ENCODE data around the gene TTLL6. TPM values are rescaled to one million over a fixed set of nuclear protein-coding genes. Genes with fewer than 3 reads are reported as not detected.
"Not testable (repeated sequence)": the region's sequence is repeated elsewhere in the genome, so short reads cannot be mapped to it uniquely, and the experiment has no call there.

TTLL6 gene
- total and polyA plus RNA-seq, 4 donors: 0.22 to 0.61 (median 0.31) TPM

- H3K27ac ChIP-seq (ENCODE audit: low read depth, low read length): peak overlapping the region; percentile 59
These were observed 24.4 kb upstream of the TTLL6 start for GRCh38 chr17:48841395-48841831.

GRCh38 chr17:48840441-48840840, 23.4 kb upstream of the TTLL6 start:
- no peak overlapping the region for H3K4me3 ChIP-seq (ENCODE audit: low read depth, low read length)
- WGBS (ENCODE audit: insufficient coverage): 79% methylated on average over 1 of the region's 3 CpGs
- DNase-seq (ENCODE audit: low read depth in 4 of 6, low spot score in 6 of 6): no peak
- H3K27me3 ChIP-seq (ENCODE audit: control insufficient read depth, insufficient read depth, low read length): no peaks in the 10 kb centered on the region
- H3K27ac ChIP-seq (ENCODE audit: low read depth, low read length): no peak overlapping the region
- H3K4me1 ChIP-seq (ENCODE audit: control insufficient read depth, insufficient read depth, low read length): no peaks in the 10 kb centered on the region
- no peaks in the 10 kb centered on the region for H3K9me3 ChIP-seq (ENCODE audit: control insufficient read depth, insufficient read depth, low read length)
- peaks cover 19% of the 10 kb centered on the region for H3K36me3 ChIP-seq (ENCODE audit: control insufficient read depth, insufficient read depth, low read length)

More at GRCh38 chr17:48841395-48841831, 24.4 kb upstream of the TTLL6 start:
- no CpG with 5 or more reads among the region's 3 CpGs for WGBS (ENCODE audit: insufficient coverage)
- no peaks in the 10 kb centered on the region for H3K4me1 ChIP-seq (ENCODE audit: control insufficient read depth, insufficient read depth, low read length)
- peaks cover 21% of the 10 kb centered on the region for H3K36me3 ChIP-seq (ENCODE audit: control insufficient read depth, insufficient read depth, low read length)
- DNase-seq (ENCODE audit: low read depth in 4 of 6, low spot score in 6 of 6): peak in 1 of 6 donors; percentile 43
- H3K9me3 ChIP-seq (ENCODE audit: control insufficient read depth, insufficient read depth, low read length): no peaks in the 10 kb centered on the region
- no peaks in the 10 kb centered on the region for H3K27me3 ChIP-seq (ENCODE audit: control insufficient read depth, insufficient read depth, low read length)
- H3K4me3 ChIP-seq (ENCODE audit: low read depth, low read length): no peak overlapping the region

- H3K9me3 ChIP-seq (ENCODE audit: control insufficient read depth, insufficient read depth, low read length); H3K27me3 ChIP-seq (ENCODE audit: control insufficient read depth, insufficient read depth, low read length); DNase-seq (ENCODE audit: low read depth in 4 of 6, low spot score in 6 of 6); H3K36me3 ChIP-seq (ENCODE audit: control insufficient read depth, insufficient read depth, low read length); H3K27ac ChIP-seq (ENCODE audit: low read depth, low read length); H3K4me1 ChIP-seq (ENCODE audit: control insufficient read depth, insufficient read depth, low read length); H3K4me3 ChIP-seq (ENCODE audit: low read depth, low read length): not testable (repeated sequence)
- 100% methylated on average over 3 of the region's 4 CpGs for WGBS (ENCODE audit: insufficient coverage)
These were observed 20.4 kb upstream of the TTLL6 start for GRCh38 chr17:48837458-48837857.

GRCh38 chr17:48835971-48836370, 18.9 kb upstream of the TTLL6 start:
- no CpG with 5 or more reads among the region's 2 CpGs for WGBS (ENCODE audit: insufficient coverage)
- H3K27me3 ChIP-seq (ENCODE audit: control insufficient read depth, insufficient read depth, low read length): no peaks in the 10 kb centered on the region
- peaks cover 4% of the 10 kb centered on the region for H3K4me1 ChIP-seq (ENCODE audit: control insufficient read depth, insufficient read depth, low read length)
- DNase-seq (ENCODE audit: low read depth in 4 of 6, low spot score in 6 of 6): no peak
- H3K27ac ChIP-seq (ENCODE audit: low read depth, low read length): no peak overlapping the region
- no peaks in the 10 kb centered on the region for H3K9me3 ChIP-seq (ENCODE audit: control insufficient read depth, insufficient read depth, low read length)
- peaks cover 2% of the 10 kb centered on the region for H3K36me3 ChIP-seq (ENCODE audit: control insufficient read depth, insufficient read depth, low read length)
- H3K4me3 ChIP-seq (ENCODE audit: low read depth, low read length): no peak overlapping the region

GRCh38 chr17:48834973-48835372, 17.9 kb upstream of the TTLL6 start:
- Histone ChIP-seq H3K27me3 (ENCODE audit: control insufficient read depth, insufficient read depth, low read length) (no peaks in the 10 kb centered on the region), H3K9me3 (ENCODE audit: control insufficient read depth, insufficient read depth, low read length) (no peaks in the 10 kb centered on the region), H3K27ac (ENCODE audit: low read depth, low read length) (no peak overlapping the region), H3K36me3 (ENCODE audit: control insufficient read depth, insufficient read depth, low read length) (peaks cover 2% of the 10 kb centered on the region), H3K4me3 (ENCODE audit: low read depth, low read length) (no peak overlapping the region), H3K4me1 (ENCODE audit: control insufficient read depth, insufficient read depth, low read length) (peaks cover 10% of the 10 kb centered on the region)
- no CpG with 5 or more reads among the region's 2 CpGs for WGBS (ENCODE audit: insufficient coverage)
- DNase-seq (ENCODE audit: low read depth in 4 of 6, low spot score in 6 of 6): no peak

- Histone ChIP-seq H3K27ac (ENCODE audit: low read depth, low read length) (peak overlapping the region; percentile 93), H3K9me3 (ENCODE audit: control insufficient read depth, insufficient read depth, low read length) (no peaks in the 10 kb centered on the region), H3K4me3 (ENCODE audit: low read depth, low read length) (peak overlapping the region; percentile 99), H3K36me3 (ENCODE audit: control insufficient read depth, insufficient read depth, low read length) (peaks cover under 1% of the 10 kb centered on the region), H3K27me3 (ENCODE audit: control insufficient read depth, insufficient read depth, low read length) (no peaks in the 10 kb centered on the region), H3K4me1 (ENCODE audit: control insufficient read depth, insufficient read depth, low read length) (peaks cover 10% of the 10 kb centered on the region)
- WGBS (ENCODE audit: insufficient coverage): 0% methylated on average over 1 of the region's 8 CpGs
- no peak for DNase-seq (ENCODE audit: low read depth in 4 of 6, low spot score in 6 of 6)
These were observed 14.5 kb upstream of the TTLL6 start for GRCh38 chr17:48831549-48831883.

- H3K27me3 ChIP-seq (ENCODE audit: control insufficient read depth, insufficient read depth, low read length): no peaks in the 10 kb centered on the region
- no peaks in the 10 kb centered on the region for H3K36me3 ChIP-seq (ENCODE audit: control insufficient read depth, insufficient read depth, low read length)
- peak within 1 kb of the TSS; percentile 93 for H3K27ac ChIP-seq (ENCODE audit: low read depth, low read length)
- DNase-seq (ENCODE audit: low read depth in 4 of 6, low spot score in 6 of 6): peak; percentile 74 to 97 (median 90)
- H3K9me3 ChIP-seq (ENCODE audit: control insufficient read depth, insufficient read depth, low read length): no peaks in the 10 kb centered on the region
- 0% methylated on average over 48 of the region's 48 CpGs for WGBS (ENCODE audit: insufficient coverage)
- H3K4me3 ChIP-seq (ENCODE audit: low read depth, low read length): peak within 1 kb of the TSS; percentile 99
- H3K4me1 ChIP-seq (ENCODE audit: control insufficient read depth, insufficient read depth, low read length): peaks cover 10% of the 10 kb centered on the region
These were observed 14.0 kb upstream of the TTLL6 start, which contains the start of gene CALCOCO2 for GRCh38 chr17:48830840-48831548. TSS of gene CALCOCO2 (plus strand) at chr17:48831035. CDS start at chr17:48841708, 10,673 bp downstream.

- Histone ChIP-seq H3K4me1 (ENCODE audit: control insufficient read depth, insufficient read depth, low read length) (peaks cover 4% of the 10 kb centered on the region), H3K27ac (ENCODE audit: low read depth, low read length) (no peak overlapping the region), H3K27me3 (ENCODE audit: control insufficient read depth, insufficient read depth, low read length) (no peaks in the 10 kb centered on the region), H3K36me3 (ENCODE audit: control insufficient read depth, insufficient read depth, low read length) (no peaks in the 10 kb centered on the region), H3K4me3 (ENCODE audit: low read depth, low read length) (no peak overlapping the region), H3K9me3 (ENCODE audit: control insufficient read depth, insufficient read depth, low read length) (no peaks in the 10 kb centered on the region)
- WGBS (ENCODE audit: insufficient coverage): 100% methylated on average over 1 of the region's 11 CpGs
- no peak for DNase-seq (ENCODE audit: low read depth in 4 of 6, low spot score in 6 of 6)
These were observed 8.7 kb upstream of the TTLL6 start for GRCh38 chr17:48825446-48826381.

GRCh38 chr17:48820936-48821335, 3.9 kb upstream of the TTLL6 start:
- not testable (repeated sequence) for H3K9me3 ChIP-seq (ENCODE audit: control insufficient read depth, insufficient read depth, low read length); H3K36me3 ChIP-seq (ENCODE audit: control insufficient read depth, insufficient read depth, low read length); H3K4me3 ChIP-seq (ENCODE audit: low read depth, low read length); H3K27ac ChIP-seq (ENCODE audit: low read depth, low read length); DNase-seq (ENCODE audit: low read depth in 4 of 6, low spot score in 6 of 6)
- Histone ChIP-seq H3K27me3 (ENCODE audit: control insufficient read depth, insufficient read depth, low read length) (peaks cover 10% of the 10 kb centered on the region), H3K4me1 (ENCODE audit: control insufficient read depth, insufficient read depth, low read length) (peaks cover 20% of the 10 kb centered on the region)
- WGBS (ENCODE audit: insufficient coverage): 95% methylated on average over 3 of the region's 6 CpGs

Measured in spinal cord (tissue), 10 donors.